ENCODE measurements around the gene WNT2B. TPM values are rescaled to one million over a fixed set of nuclear protein-coding genes. Genes with fewer than 3 reads are reported as not detected.

The WNT2B gene
- total and polyA plus RNA-seq, 10 of the 15 experiments (the other 5 are each of a cell fraction or from before 2014, with no cell fraction given) = 0.02 to 1.1 (median 0.14) TPM

DNA sequence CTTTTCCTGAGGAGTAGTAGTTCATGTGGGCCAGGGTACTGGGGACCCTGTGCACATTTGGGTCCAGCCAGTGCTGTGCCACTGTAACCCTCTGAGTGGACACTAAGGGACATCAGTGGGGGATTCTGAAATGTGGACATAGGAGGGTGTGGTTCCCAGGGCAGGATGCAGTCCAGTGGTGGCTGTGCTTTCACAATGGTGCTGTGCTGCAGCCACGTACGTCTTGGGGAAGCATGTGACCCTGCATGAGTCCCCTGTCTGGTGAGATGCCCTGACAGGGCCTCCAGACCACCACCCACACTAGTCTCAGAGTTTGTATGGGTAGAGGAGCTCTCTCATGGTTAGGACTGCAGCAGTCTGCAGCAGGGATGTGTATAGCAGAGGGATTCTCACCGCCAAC is 37.8 kb upstream of the WNT2B start:
- CTCF ChIA-PET = interaction anchor here (1.6 kb wide), 1 partner anchor 203 kb away, joined by 3 read pairs; the partner anchor contains the start of gene MOV10
- POLR2A ChIA-PET = no interaction called here
- no peaks in the 10 kb centered on the region for H3K27me3 ChIP-seq (replicated peaks in 1 of 2; ENCODE audit: control insufficient read depth in 2 of 2, insufficient read depth in 2 of 2, low read length in 1 of 2)
- no peaks in the 10 kb centered on the region for H3K36me3 ChIP-seq (ENCODE audit: control insufficient read depth in 2 of 2, insufficient read depth in 2 of 2, low read length in 1 of 2)
- SMC1A ChIA-PET (ENCODE audit: uncharacterized antibody, unreplicated experiment) = interaction anchor here (1.9 kb wide), 1 partner anchor 8 kb away, joined by 5 read pairs; no protein-coding TSS in a partner anchor
- in situ Hi-C loops (cut with MboI) (no loop called here), intact Hi-C loops (cut with micrococcal nuclease; ENCODE audit: unreplicated experiment) (no loop called here)
- H3K79me2 ChIP-seq (ENCODE audit: control insufficient read depth, insufficient read depth, low read length) = no peaks in the 10 kb centered on the region
- H3K4me2 ChIP-seq (ENCODE audit: control insufficient read depth, insufficient read depth) = no peak overlapping the region
- no peak overlapping the region for H3K27ac ChIP-seq (ENCODE audit: control insufficient read depth, insufficient read depth)
- no peak overlapping the region for H3K4me3 ChIP-seq
- H4K20me1 ChIP-seq (ENCODE audit: control insufficient read depth, insufficient read depth) = no peaks in the 10 kb centered on the region
- ATAC-seq = no peak
- FAIRE-seq = no peak
- 30% methylated on average over 3 of the region's 3 CpGs for WGBS (ENCODE audit: insufficient coverage, insufficient replicate concordance, low lambda C conversion rate, missing lambda C conversion rate)
- no peak for DNase-seq (ENCODE audit: low read depth, low spot score)
- H3K4me1 ChIP-seq (ENCODE audit: control insufficient read depth, insufficient read depth, low read length) = peaks cover 7% of the 10 kb centered on the region
- RAD21 ChIA-PET (ENCODE audit: unreplicated experiment) = no interaction called here
- H2AFZ ChIP-seq (ENCODE audit: control insufficient read depth, low read depth, low read length) = no peak overlapping the region
- H3K9me3 ChIP-seq (replicated peaks; ENCODE audit: control insufficient read depth, insufficient read depth, low read length) = no peaks in the 10 kb centered on the region
- H3K9ac ChIP-seq (ENCODE audit: control insufficient read depth, insufficient read depth, low read length) = no peak overlapping the region
- no TSS peak for BruUV-seq (replicated peaks)
- TF ChIP-seq, protein P1, sequence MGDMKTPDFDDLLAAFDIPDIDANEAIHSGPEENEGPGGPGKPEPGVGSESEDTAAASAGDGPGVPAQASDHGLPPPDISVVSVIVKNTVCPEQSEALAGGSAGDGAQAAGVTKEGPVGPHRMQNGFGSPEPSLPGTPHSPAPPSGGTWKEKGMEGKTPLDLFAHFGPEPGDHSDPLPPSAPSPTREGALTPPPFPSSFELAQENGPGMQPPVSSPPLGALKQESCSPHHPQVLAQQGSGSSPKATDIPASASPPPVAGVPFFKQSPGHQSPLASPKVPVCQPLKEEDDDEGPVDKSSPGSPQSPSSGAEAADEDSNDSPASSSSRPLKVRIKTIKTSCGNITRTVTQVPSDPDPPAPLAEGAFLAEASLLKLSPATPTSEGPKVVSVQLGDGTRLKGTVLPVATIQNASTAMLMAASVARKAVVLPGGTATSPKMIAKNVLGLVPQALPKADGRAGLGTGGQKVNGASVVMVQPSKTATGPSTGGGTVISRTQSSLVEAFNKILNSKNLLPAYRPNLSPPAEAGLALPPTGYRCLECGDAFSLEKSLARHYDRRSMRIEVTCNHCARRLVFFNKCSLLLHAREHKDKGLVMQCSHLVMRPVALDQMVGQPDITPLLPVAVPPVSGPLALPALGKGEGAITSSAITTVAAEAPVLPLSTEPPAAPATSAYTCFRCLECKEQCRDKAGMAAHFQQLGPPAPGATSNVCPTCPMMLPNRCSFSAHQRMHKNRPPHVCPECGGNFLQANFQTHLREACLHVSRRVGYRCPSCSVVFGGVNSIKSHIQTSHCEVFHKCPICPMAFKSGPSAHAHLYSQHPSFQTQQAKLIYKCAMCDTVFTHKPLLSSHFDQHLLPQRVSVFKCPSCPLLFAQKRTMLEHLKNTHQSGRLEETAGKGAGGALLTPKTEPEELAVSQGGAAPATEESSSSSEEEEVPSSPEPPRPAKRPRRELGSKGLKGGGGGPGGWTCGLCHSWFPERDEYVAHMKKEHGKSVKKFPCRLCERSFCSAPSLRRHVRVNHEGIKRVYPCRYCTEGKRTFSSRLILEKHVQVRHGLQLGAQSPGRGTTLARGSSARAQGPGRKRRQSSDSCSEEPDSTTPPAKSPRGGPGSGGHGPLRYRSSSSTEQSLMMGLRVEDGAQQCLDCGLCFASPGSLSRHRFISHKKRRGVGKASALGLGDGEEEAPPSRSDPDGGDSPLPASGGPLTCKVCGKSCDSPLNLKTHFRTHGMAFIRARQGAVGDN (IDR thresholded peaks at IDR 0.05) = no peak
- TF ChIP-seq, protein P2, sequence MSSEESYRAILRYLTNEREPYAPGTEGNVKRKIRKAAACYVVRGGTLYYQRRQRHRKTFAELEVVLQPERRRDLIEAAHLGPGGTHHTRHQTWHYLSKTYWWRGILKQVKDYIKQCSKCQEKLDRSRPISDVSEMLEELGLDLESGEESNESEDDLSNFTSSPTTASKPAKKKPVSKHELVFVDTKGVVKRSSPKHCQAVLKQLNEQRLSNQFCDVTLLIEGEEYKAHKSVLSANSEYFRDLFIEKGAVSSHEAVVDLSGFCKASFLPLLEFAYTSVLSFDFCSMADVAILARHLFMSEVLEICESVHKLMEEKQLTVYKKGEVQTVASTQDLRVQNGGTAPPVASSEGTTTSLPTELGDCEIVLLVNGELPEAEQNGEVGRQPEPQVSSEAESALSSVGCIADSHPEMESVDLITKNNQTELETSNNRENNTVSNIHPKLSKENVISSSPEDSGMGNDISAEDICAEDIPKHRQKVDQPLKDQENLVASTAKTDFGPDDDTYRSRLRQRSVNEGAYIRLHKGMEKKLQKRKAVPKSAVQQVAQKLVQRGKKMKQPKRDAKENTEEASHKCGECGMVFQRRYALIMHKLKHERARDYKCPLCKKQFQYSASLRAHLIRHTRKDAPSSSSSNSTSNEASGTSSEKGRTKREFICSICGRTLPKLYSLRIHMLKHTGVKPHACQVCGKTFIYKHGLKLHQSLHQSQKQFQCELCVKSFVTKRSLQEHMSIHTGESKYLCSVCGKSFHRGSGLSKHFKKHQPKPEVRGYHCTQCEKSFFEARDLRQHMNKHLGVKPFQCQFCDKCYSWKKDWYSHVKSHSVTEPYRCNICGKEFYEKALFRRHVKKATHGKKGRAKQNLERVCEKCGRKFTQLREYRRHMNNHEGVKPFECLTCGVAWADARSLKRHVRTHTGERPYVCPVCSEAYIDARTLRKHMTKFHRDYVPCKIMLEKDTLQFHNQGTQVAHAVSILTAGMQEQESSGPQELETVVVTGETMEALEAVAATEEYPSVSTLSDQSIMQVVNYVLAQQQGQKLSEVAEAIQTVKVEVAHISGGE (CRISPR knock-in tag; IDR thresholded peaks at IDR 0.05) = no peak
- TF ChIP-seq RBBP5 (conservative IDR thresholded peaks at IDR 0.05) (no peak), SRF (IDR thresholded peaks at IDR 0.05; ENCODE audit: low read depth in 2 of 2, low read length in 2 of 2) (no peak), ZNF24 (IDR thresholded peaks at IDR 0.05) (no peak), BACH1 (IDR thresholded peaks at IDR 0.05; ENCODE audit: borderline replicate concordance) (no peak), POLR2A (IDR thresholded peaks at IDR 0.05; ENCODE audit: low read depth, low read length) (no peak), NFYA (IDR thresholded peaks at IDR 0.05; ENCODE audit: borderline replicate concordance, low read depth, low read length) (no peak), TARDBP (IDR thresholded peaks at IDR 0.05; ENCODE audit: borderline replicate concordance) (no peak), RB1 (IDR thresholded peaks at IDR 0.05; ENCODE audit: borderline replicate concordance) (no peak), SREBF1 (IDR thresholded peaks at IDR 0.05; ENCODE audit: low read length) (no peak)
- TF ChIP-seq, protein P3, sequence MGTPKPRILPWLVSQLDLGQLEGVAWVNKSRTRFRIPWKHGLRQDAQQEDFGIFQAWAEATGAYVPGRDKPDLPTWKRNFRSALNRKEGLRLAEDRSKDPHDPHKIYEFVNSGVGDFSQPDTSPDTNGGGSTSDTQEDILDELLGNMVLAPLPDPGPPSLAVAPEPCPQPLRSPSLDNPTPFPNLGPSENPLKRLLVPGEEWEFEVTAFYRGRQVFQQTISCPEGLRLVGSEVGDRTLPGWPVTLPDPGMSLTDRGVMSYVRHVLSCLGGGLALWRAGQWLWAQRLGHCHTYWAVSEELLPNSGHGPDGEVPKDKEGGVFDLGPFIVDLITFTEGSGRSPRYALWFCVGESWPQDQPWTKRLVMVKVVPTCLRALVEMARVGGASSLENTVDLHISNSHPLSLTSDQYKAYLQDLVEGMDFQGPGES (IDR thresholded peaks at IDR 0.05) = no peak
- TF ChIP-seq, protein P4, sequence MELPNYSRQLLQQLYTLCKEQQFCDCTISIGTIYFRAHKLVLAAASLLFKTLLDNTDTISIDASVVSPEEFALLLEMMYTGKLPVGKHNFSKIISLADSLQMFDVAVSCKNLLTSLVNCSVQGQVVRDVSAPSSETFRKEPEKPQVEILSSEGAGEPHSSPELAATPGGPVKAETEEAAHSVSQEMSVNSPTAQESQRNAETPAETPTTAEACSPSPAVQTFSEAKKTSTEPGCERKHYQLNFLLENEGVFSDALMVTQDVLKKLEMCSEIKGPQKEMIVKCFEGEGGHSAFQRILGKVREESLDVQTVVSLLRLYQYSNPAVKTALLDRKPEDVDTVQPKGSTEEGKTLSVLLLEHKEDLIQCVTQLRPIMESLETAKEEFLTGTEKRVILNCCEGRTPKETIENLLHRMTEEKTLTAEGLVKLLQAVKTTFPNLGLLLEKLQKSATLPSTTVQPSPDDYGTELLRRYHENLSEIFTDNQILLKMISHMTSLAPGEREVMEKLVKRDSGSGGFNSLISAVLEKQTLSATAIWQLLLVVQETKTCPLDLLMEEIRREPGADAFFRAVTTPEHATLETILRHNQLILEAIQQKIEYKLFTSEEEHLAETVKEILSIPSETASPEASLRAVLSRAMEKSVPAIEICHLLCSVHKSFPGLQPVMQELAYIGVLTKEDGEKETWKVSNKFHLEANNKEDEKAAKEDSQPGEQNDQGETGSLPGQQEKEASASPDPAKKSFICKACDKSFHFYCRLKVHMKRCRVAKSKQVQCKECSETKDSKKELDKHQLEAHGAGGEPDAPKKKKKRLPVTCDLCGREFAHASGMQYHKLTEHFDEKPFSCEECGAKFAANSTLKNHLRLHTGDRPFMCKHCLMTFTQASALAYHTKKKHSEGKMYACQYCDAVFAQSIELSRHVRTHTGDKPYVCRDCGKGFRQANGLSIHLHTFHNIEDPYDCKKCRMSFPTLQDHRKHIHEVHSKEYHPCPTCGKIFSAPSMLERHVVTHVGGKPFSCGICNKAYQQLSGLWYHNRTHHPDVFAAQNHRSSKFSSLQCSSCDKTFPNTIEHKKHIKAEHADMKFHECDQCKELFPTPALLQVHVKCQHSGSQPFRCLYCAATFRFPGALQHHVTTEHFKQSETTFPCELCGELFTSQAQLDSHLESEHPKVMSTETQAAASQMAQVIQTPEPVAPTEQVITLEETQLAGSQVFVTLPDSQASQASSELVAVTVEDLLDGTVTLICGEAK (IDR thresholded peaks at IDR 0.05; ENCODE audit: borderline replicate concordance) = no peak
